GM12874 (cell line): ENCODE data around the gene AKAP13.

Experiments
- TF ChIP-seq, protein P1 (sequence below): IDR thresholded peaks from 2 replicates; pipeline ENCODE4 v1.5.1; 2011; ENCODE audit warnings: low read depth, mild to moderate bottlenecking, control low read depth, low read length, moderate library complexity; ENCODE audit not compliant: insufficient read depth

Gene AKAP13

DNA sequence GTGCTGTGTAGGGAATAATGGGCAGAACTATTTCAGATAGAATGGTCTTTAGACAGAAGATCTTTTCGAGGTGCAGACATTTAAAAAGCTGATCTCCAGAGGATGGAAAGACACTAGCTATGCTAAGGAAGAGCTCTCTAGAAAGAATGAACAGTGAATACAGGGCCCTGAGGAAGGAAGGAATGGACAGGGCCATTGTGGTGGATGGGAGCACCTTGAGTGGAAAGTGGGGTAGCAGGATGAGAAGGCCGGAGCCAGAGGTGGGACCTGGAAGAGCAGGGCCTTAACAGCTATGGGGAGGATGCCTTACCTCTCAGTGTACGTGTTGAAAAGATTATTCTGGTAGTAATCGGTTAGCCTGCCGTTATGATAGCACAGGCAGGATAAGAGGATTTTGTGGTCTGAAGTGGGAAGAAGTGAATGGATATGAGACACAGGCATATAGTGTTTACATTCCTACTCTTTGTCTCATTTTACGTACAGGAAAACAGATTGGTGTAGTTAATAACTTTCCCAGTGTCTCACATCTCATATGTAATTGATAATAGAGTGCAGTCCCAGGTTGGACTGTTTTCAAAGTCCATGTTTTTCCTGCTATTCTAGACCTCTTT is 241.9 kb downstream of the AKAP13 start:
- TF ChIP-seq, protein P1, sequence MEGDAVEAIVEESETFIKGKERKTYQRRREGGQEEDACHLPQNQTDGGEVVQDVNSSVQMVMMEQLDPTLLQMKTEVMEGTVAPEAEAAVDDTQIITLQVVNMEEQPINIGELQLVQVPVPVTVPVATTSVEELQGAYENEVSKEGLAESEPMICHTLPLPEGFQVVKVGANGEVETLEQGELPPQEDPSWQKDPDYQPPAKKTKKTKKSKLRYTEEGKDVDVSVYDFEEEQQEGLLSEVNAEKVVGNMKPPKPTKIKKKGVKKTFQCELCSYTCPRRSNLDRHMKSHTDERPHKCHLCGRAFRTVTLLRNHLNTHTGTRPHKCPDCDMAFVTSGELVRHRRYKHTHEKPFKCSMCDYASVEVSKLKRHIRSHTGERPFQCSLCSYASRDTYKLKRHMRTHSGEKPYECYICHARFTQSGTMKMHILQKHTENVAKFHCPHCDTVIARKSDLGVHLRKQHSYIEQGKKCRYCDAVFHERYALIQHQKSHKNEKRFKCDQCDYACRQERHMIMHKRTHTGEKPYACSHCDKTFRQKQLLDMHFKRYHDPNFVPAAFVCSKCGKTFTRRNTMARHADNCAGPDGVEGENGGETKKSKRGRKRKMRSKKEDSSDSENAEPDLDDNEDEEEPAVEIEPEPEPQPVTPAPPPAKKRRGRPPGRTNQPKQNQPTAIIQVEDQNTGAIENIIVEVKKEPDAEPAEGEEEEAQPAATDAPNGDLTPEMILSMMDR, result no peak

DNA sequence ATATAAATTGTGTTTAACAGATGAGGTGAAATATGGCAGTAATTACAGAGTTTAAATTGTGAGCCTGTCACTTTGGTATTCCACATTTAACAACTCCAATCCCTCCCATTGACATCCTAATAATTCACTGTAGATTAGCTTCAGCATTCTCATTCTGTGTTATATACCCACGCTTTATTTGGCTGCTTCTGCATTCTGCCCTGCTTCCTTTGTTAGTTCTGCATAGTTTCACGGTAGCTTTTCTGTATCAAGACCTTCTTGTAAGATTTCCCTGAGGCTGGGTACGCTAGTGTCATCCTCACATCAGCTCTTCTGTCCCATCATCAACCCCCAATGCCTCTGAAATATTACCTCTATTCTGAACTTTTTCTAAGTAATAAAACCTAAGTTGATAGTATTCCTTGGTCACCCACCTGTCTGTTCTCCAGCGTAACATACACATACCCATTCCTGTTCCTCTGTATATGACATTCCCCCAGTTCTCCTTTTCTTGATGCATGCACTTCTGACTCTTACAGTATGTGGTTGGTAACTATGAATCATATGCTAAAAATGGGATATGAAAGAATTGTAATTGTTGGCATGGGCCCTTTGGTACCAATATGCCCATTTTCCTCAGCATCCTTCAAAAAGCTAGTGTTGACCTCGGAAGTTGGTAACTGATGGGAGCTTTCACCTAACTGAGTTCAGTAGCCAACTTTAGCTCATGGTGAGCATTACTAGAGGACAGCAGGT is 243.1 kb downstream of the AKAP13 start:
- TF ChIP-seq, protein P1, result no peak

DNA sequence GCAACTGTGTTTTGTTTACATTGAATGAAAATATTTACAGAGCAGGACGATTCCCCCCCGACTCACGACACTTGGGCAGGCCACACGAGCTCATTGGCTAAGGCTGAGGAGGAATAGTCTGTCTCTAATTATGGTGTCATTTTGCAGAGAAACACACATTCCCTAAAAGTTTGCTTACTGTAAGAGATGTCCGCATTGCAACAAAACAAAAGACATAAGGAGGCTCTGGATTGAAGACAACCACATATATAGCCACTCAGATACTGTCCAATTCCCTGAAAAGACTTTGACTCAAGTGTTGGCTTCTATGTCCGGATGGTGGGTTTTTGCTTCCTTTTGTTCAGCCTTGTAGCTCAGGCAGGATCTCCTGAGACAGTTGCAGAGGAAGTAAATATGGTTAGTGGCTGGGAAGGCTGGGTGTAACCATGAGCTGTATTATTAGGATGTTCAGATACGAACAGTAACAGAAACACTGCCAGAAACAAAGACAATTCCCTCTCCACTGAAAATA is 243.9 kb downstream of the AKAP13 start:
- TF ChIP-seq, protein P1, result no peak

DNA sequence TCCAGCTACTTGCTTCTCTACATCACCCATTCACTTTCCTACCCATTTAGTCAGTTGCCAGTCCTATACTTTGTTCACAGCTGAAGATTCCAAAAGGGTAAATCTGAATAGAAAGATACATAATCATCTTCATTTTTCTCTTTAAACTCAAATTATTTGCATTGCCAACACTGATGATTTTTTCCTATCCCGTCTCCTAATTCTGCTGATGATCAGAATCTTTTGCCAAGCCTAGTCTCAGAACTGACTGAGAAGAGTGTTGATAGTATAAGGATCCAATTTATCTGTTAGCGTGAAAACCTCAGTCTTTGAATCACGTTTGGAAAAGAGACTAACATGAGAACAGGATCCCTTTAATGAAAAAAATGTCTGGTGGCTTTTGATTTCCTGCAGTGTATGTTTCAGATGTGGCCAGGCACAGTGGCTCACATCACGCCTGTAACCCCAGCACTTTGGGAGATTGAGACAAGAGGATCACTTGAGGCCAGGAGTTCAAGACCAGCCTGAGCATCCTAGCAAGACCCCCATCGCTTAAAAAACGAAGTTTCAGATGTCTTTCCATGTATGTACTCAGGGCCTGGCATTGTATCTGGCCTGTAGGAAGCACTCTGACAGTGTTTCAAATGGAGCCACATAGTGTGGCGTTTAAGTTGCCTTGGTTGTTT is 244.9 kb downstream of the AKAP13 start:
- TF ChIP-seq, protein P1, result no peak

DNA sequence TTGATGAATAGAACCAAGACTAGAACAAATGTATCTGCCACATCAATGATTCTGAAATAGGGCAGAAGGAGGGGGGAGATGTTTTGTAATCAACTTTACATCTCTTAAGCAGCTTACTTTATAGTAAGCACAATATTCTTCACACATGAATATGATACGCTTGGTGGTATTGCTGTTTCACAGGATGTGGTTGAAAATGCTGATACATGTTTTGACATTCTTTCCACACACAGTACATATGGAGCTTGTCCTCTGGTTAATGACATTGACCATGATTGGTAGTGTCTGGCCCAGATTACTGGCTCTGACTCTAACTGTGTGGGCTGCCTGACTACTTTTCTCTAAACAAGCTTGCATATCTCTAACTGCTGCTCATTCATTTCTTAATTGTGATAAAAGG is 245.5 kb downstream of the AKAP13 start:
- TF ChIP-seq, protein P1, result no peak

DNA sequence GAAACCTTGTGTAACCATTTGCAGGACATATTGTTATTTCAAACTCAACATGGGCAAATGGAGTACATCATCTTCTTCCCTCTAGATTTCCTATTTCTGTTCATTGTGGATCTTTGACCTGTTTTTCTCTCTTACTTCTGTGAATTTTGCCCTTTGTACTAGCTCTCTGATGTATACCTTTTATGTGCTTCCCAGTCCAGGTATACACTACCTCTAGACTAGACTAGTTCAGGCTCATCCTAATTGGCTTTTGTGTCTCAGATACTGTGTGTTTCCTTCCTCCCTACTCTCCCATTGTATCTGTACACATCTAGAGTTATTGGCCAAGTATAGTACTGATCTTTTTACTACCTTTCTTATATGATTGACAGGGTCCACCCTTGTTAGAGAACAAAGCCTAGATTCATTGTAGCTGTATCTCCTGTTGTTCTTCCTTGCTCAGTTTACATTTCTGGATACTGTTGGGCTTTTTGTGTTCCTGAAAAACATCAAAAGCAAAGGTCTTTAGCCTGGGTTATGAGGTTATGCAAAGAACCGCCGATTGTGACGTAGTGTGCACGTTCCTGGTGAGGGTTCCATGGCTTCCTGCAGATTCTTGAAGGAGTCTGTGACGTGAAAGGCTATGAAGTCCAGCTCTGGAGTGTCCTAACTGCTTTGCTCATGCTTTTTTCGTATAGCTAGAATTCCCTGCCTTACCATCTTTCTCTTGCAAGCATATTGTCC is 247.0 kb downstream of the AKAP13 start:
- TF ChIP-seq, protein P1, result no peak

DNA sequence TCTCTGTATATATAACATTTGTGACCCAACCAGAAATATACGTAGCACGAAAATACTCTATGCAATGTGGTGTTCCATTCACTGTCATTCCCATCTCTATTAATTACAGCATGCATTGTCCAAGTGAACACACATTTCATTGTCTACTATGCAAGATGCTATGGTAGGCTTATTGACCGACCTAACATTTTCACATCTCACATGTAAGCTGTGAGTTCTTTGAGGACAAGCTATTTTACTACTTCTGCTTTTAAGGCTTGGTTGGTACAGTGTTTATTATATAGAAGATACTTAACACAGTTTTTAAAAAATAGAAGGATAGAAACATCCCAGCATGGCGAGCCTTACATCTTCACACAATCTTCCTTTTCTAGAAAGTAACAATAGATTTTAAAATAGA is 249.9 kb downstream of the AKAP13 start:
- TF ChIP-seq, protein P1, result no peak
